ENCODE measurements around the gene ITGA3.
A peak's percentile ranks its signal among the peaks of the same experiment; 100 is the strongest.

ITGA3 gene

GRCh38 chr17:50109785-50110184, 53.9 kb downstream of the ITGA3 start:
- no peak overlapping the region for H3K9ac ChIP-seq (ENCODE audit: low read length)
- DNase-seq = no peak
- H2BK5ac ChIP-seq (ENCODE audit: low read depth, low read length, poor library complexity, severe bottlenecking) = no peak overlapping the region
- H4K91ac ChIP-seq (ENCODE audit: low read length) = no peak overlapping the region
- peaks cover 7% of the 10 kb centered on the region for H3K79me1 ChIP-seq (replicated peaks; ENCODE audit: low read length, poor library complexity, severe bottlenecking)
- H3K23ac ChIP-seq (ENCODE audit: low read length in 2 of 2) = no peak overlapping the region
- peaks cover 53 to 91% of the 10 kb centered on the region in 2 experiments for H3K36me3 ChIP-seq (ENCODE audit: control insufficient read depth in 1 of 2, insufficient read depth in 2 of 2, low read depth in 1 of 2, low read length in 2 of 2)
- WGBS = 91% methylated on average over 19 of the region's 19 CpGs
- no peak overlapping the region for H3K4me3 ChIP-seq (ENCODE audit: insufficient read depth in 1 of 2, low read depth in 1 of 2, low read length in 2 of 2)
- H3K4me1 ChIP-seq (ENCODE audit: control insufficient read depth, insufficient read depth, low read depth, low read length) = peaks cover 32% of the 10 kb centered on the region
- no peak overlapping the region for H2AK5ac ChIP-seq (ENCODE audit: low read length, severe bottlenecking)
- H3K4me2 ChIP-seq (ENCODE audit: low read length, poor library complexity, severe bottlenecking) = no peak overlapping the region
- H2BK12ac ChIP-seq (ENCODE audit: low read length in 2 of 2) = no peak overlapping the region
- no peak overlapping the region for H4K8ac ChIP-seq (ENCODE audit: low read length)
- H3K14ac ChIP-seq (ENCODE audit: low read length in 2 of 2) = no peak overlapping the region
- no peak overlapping the region for H3K4ac ChIP-seq (ENCODE audit: low read depth in 1 of 2, low read length in 2 of 2)
- no peak overlapping the region for H2BK120ac ChIP-seq (ENCODE audit: low read depth, low read length)
- H3K27ac ChIP-seq (ENCODE audit: low read length, poor library complexity, severe bottlenecking) = no peak overlapping the region
- H3K18ac ChIP-seq (ENCODE audit: low read depth in 1 of 2, low read length in 2 of 2) = no peak overlapping the region
- H3K9me3 ChIP-seq (ENCODE audit: control insufficient read depth, low read length) = no peaks in the 10 kb centered on the region
- H2BK15ac ChIP-seq (ENCODE audit: low read depth, poor library complexity, severe bottlenecking) = no peak overlapping the region
- H2AFZ ChIP-seq (ENCODE audit: low read depth, low read length) = no peak overlapping the region
- H3K27me3 ChIP-seq (ENCODE audit: control insufficient read depth in 1 of 2, insufficient read depth in 1 of 2, low read length in 2 of 2) = peaks cover 0 to 4% of the 10 kb centered on the region in 2 experiments

GRCh38 chr17:50110591-50111349, 54.9 kb downstream of the ITGA3 start:
- Histone ChIP-seq H2BK5ac (ENCODE audit: low read depth, low read length, poor library complexity, severe bottlenecking) (no peak overlapping the region), H3K4me3 (ENCODE audit: insufficient read depth in 1 of 2, low read depth in 1 of 2, low read length in 2 of 2) (no peak overlapping the region), H4K8ac (ENCODE audit: low read length) (no peak overlapping the region), H4K91ac (ENCODE audit: low read length) (peak overlapping the region; percentile 35), H3K9ac (ENCODE audit: low read length) (no peak overlapping the region), H3K79me1 (replicated peaks; ENCODE audit: low read length, poor library complexity, severe bottlenecking) (peaks cover 2% of the 10 kb centered on the region), H3K4ac (ENCODE audit: low read depth in 1 of 2, low read length in 2 of 2) (no peak overlapping the region), H3K9me3 (ENCODE audit: control insufficient read depth, low read length) (no peaks in the 10 kb centered on the region), H2BK15ac (ENCODE audit: low read depth, poor library complexity, severe bottlenecking) (no peak overlapping the region), H3K4me2 (ENCODE audit: low read length, poor library complexity, severe bottlenecking) (no peak overlapping the region), H3K27me3 (ENCODE audit: control insufficient read depth in 1 of 2, insufficient read depth in 1 of 2, low read length in 2 of 2) (peaks cover 0 to 4% of the 10 kb centered on the region in 2 experiments), H2AK5ac (ENCODE audit: low read length, severe bottlenecking) (no peak overlapping the region), H3K36me3 (ENCODE audit: control insufficient read depth in 1 of 2, insufficient read depth in 2 of 2, low read depth in 1 of 2, low read length in 2 of 2) (peaks cover 47 to 87% of the 10 kb centered on the region in 2 experiments), H3K27ac (ENCODE audit: low read length, poor library complexity, severe bottlenecking) (no peak overlapping the region), H3K18ac (ENCODE audit: low read depth in 1 of 2, low read length in 2 of 2) (no peak overlapping the region), H3K14ac (ENCODE audit: low read length in 2 of 2) (no peak overlapping the region), H3K23ac (ENCODE audit: low read length in 2 of 2) (no peak overlapping the region), H3K4me1 (ENCODE audit: control insufficient read depth, insufficient read depth, low read depth, low read length) (peaks cover 40% of the 10 kb centered on the region), H2AFZ (ENCODE audit: low read depth, low read length) (no peak overlapping the region), H2BK120ac (ENCODE audit: low read depth, low read length) (no peak overlapping the region), H2BK12ac (ENCODE audit: low read length in 2 of 2) (no peak overlapping the region)
- 93% methylated on average over 19 of the region's 19 CpGs for WGBS
- no peak for DNase-seq

- H3K9ac ChIP-seq (ENCODE audit: low read length) = no peak overlapping the region
- no peak for DNase-seq
These were observed 56.1 kb downstream of the ITGA3 start for GRCh38 chr17:50111673-50112655.

GRCh38 chr17:50112694-50113093, 56.8 kb downstream of the ITGA3 start:
- Histone ChIP-seq H3K79me1 (replicated peaks; ENCODE audit: low read length, poor library complexity, severe bottlenecking) (peaks cover 2% of the 10 kb centered on the region), H3K14ac (ENCODE audit: low read length in 2 of 2) (no peak overlapping the region), H2BK120ac (ENCODE audit: low read depth, low read length) (no peak overlapping the region), H3K4me1 (ENCODE audit: control insufficient read depth, insufficient read depth, low read depth, low read length) (peaks cover 49% of the 10 kb centered on the region), H3K4me3 (ENCODE audit: insufficient read depth in 1 of 2, low read depth in 1 of 2, low read length in 2 of 2) (no peak overlapping the region), H2BK12ac (ENCODE audit: low read length in 2 of 2) (no peak overlapping the region), H3K4me2 (ENCODE audit: low read length, poor library complexity, severe bottlenecking) (no peak overlapping the region), H2AFZ (ENCODE audit: low read depth, low read length) (no peak overlapping the region), H2BK5ac (ENCODE audit: low read depth, low read length, poor library complexity, severe bottlenecking) (no peak overlapping the region), H3K27ac (ENCODE audit: low read length, poor library complexity, severe bottlenecking) (no peak overlapping the region), H2BK15ac (ENCODE audit: low read depth, poor library complexity, severe bottlenecking) (no peak overlapping the region), H2AK5ac (ENCODE audit: low read length, severe bottlenecking) (no peak overlapping the region), H4K8ac (ENCODE audit: low read length) (no peak overlapping the region), H3K4ac (ENCODE audit: low read depth in 1 of 2, low read length in 2 of 2) (peak overlapping the region in 1 of 2 experiments; percentile 13), H3K18ac (ENCODE audit: low read depth in 1 of 2, low read length in 2 of 2) (no peak overlapping the region), H3K9ac (ENCODE audit: low read length) (no peak overlapping the region), H4K91ac (ENCODE audit: low read length) (no peak overlapping the region), H3K23ac (ENCODE audit: low read length in 2 of 2) (no peak overlapping the region), H3K36me3 (ENCODE audit: control insufficient read depth in 1 of 2, insufficient read depth in 2 of 2, low read depth in 1 of 2, low read length in 2 of 2) (peaks cover 33 to 89% of the 10 kb centered on the region in 2 experiments), H3K9me3 (ENCODE audit: control insufficient read depth, low read length) (no peaks in the 10 kb centered on the region), H3K27me3 (ENCODE audit: control insufficient read depth in 1 of 2, insufficient read depth in 1 of 2, low read length in 2 of 2) (peaks cover 0 to 12% of the 10 kb centered on the region in 2 experiments)
- 93% methylated on average over 17 of the region's 17 CpGs for WGBS
- no peak for DNase-seq

More at GRCh38 chr17:50111673-50112655, 56.1 kb downstream of the ITGA3 start:
- H2BK5ac ChIP-seq (ENCODE audit: low read depth, low read length, poor library complexity, severe bottlenecking) = no peak overlapping the region
- H3K36me3 ChIP-seq (ENCODE audit: control insufficient read depth in 1 of 2, insufficient read depth in 2 of 2, low read depth in 1 of 2, low read length in 2 of 2) = peaks cover 39 to 87% of the 10 kb centered on the region in 2 experiments
- no peaks in the 10 kb centered on the region for H3K9me3 ChIP-seq (ENCODE audit: control insufficient read depth, low read length)
- peak overlapping the region; percentile 50 for H2AK5ac ChIP-seq (ENCODE audit: low read length, severe bottlenecking)
- peak overlapping the region in 1 of 2 experiments; percentile 44 for H3K14ac ChIP-seq (ENCODE audit: low read length in 2 of 2)
- no peak overlapping the region for H3K27ac ChIP-seq (ENCODE audit: low read length, poor library complexity, severe bottlenecking)
- H3K4me3 ChIP-seq (ENCODE audit: insufficient read depth in 1 of 2, low read depth in 1 of 2, low read length in 2 of 2) = no peak overlapping the region
- peaks cover 2% of the 10 kb centered on the region for H3K79me1 ChIP-seq (replicated peaks; ENCODE audit: low read length, poor library complexity, severe bottlenecking)
- no peak overlapping the region for H3K23ac ChIP-seq (ENCODE audit: low read length in 2 of 2)
- peak overlapping the region; percentile 35 to 59 for H3K18ac ChIP-seq (ENCODE audit: low read depth in 1 of 2, low read length in 2 of 2)
- peaks cover 43% of the 10 kb centered on the region for H3K4me1 ChIP-seq (ENCODE audit: control insufficient read depth, insufficient read depth, low read depth, low read length)
- WGBS = 64% methylated on average over 12 of the region's 14 CpGs
- H2BK12ac ChIP-seq (ENCODE audit: low read length in 2 of 2) = peak overlapping the region in 1 of 2 experiments; percentile 42
- H2AFZ ChIP-seq (ENCODE audit: low read depth, low read length) = no peak overlapping the region
- H3K4me2 ChIP-seq (ENCODE audit: low read length, poor library complexity, severe bottlenecking) = no peak overlapping the region
- peak overlapping the region in 1 of 2 experiments; percentile 13 for H3K4ac ChIP-seq (ENCODE audit: low read depth in 1 of 2, low read length in 2 of 2)
- peak overlapping the region; percentile 23 for H4K91ac ChIP-seq (ENCODE audit: low read length)
- H2BK120ac ChIP-seq (ENCODE audit: low read depth, low read length) = no peak overlapping the region
- no peak overlapping the region for H2BK15ac ChIP-seq (ENCODE audit: low read depth, poor library complexity, severe bottlenecking)
- H3K27me3 ChIP-seq (ENCODE audit: control insufficient read depth in 1 of 2, insufficient read depth in 1 of 2, low read length in 2 of 2) = peaks cover 0 to 7% of the 10 kb centered on the region in 2 experiments
- peak overlapping the region; percentile 52 for H4K8ac ChIP-seq (ENCODE audit: low read length)

Data from mesenchymal stem cell (in vitro differentiated cells and primary cell).